Calu3 (cell line): ENCODE measurements around the gene ZFP36L2. TPM values are rescaled to one million over a fixed set of nuclear protein-coding genes. Genes with fewer than 3 reads are reported as not detected.

Experiments used
- BruUV-seq: library from RNA; stranded (reverse); fragments of 400-500 nt; replicated peaks from 2 replicates; lab custom pipeline; 2021; lab: Mats Ljungman, UMichigan
- CTCF ChIA-PET: fragments of 300-600 bp; sonication (Branson Sonifier 250); formaldehyde crosslinking; loops from one replicate; lab custom pipeline; 2022; ENCODE audit warnings: antibody characterized with exemption; lab: Charles Lee
- DNase-seq: peaks from one replicate; pipeline ENCODE4 v3.0.0; 2022
- H3K27ac Mint-ChIP-seq: one replicate; pipeline ENCODE4 v1.8.0; 2022; ENCODE audit warnings: mixed read lengths; ENCODE audit not compliant: unreplicated experiment
- H3K27me3 Mint-ChIP-seq: one replicate; pipeline ENCODE4 v1.8.0; 2022; ENCODE audit warnings: mixed read lengths; ENCODE audit not compliant: unreplicated experiment
- H3K36me3 Mint-ChIP-seq: one replicate; pipeline ENCODE4 v1.8.0; 2022; ENCODE audit warnings: mild to moderate bottlenecking, moderate library complexity, mixed read lengths; ENCODE audit not compliant: insufficient read depth, unreplicated experiment
- H3K4me1 Mint-ChIP-seq: one replicate; pipeline ENCODE4 v1.8.0; 2022; ENCODE audit warnings: mild to moderate bottlenecking, low read depth, mixed read lengths; ENCODE audit not compliant: unreplicated experiment
- H3K4me3 Mint-ChIP-seq: one replicate; pipeline ENCODE4 v1.8.0; 2022; ENCODE audit warnings: mild to moderate bottlenecking, low read depth, moderate library complexity, mixed read lengths; ENCODE audit not compliant: unreplicated experiment
- H3K9me3 Mint-ChIP-seq: one replicate; pipeline ENCODE4 v1.8.0; 2022; ENCODE audit warnings: low read depth, mixed read lengths; ENCODE audit not compliant: unreplicated experiment
- intact Hi-C: fragments of 100-400 bp; cut with micrococcal nuclease; formaldehyde crosslinking; loops from one replicate; pipeline ENCODE4 v1.10.0; 2022; ENCODE audit not compliant: unreplicated experiment
- total RNA-seq: library from RNA; stranded (reverse); gene quantifications from 2 replicates; pipeline ENCODE4 v1.2.3, GENCODE V29; 2022
- TF ChIP-seq, protein P1 (sequence below): fragments of 200-600 bp; IDR thresholded peaks from one replicate; pipeline ENCODE4 v1.8.0; 2022; ENCODE audit warnings: antibody characterized with exemption; ENCODE audit not compliant: unreplicated experiment

Gene ZFP36L2
- total RNA-seq, 1 experiment from 2014 or later: 90.7 TPM

- no TSS peak for BruUV-seq
- peaks cover 55% of the 10 kb centered on the region for H3K4me1 Mint-ChIP-seq
- H3K4me3 Mint-ChIP-seq: no peak overlapping the region
- intact Hi-C loops: no loop called here
- no peaks in the 10 kb centered on the region for H3K27me3 Mint-ChIP-seq
- no peak for DNase-seq
- TF ChIP-seq, protein P1, sequence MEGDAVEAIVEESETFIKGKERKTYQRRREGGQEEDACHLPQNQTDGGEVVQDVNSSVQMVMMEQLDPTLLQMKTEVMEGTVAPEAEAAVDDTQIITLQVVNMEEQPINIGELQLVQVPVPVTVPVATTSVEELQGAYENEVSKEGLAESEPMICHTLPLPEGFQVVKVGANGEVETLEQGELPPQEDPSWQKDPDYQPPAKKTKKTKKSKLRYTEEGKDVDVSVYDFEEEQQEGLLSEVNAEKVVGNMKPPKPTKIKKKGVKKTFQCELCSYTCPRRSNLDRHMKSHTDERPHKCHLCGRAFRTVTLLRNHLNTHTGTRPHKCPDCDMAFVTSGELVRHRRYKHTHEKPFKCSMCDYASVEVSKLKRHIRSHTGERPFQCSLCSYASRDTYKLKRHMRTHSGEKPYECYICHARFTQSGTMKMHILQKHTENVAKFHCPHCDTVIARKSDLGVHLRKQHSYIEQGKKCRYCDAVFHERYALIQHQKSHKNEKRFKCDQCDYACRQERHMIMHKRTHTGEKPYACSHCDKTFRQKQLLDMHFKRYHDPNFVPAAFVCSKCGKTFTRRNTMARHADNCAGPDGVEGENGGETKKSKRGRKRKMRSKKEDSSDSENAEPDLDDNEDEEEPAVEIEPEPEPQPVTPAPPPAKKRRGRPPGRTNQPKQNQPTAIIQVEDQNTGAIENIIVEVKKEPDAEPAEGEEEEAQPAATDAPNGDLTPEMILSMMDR: no peak
- H3K9me3 Mint-ChIP-seq: no peaks in the 10 kb centered on the region
- peaks cover 29% of the 10 kb centered on the region for H3K36me3 Mint-ChIP-seq
- peak overlapping the region; percentile 67 for H3K27ac Mint-ChIP-seq
- CTCF ChIA-PET: no interaction called here
Observed at GRCh38 chr2:43196768-43197587, 29.4 kb downstream of the ZFP36L2 start.

GRCh38 chr2:43194121-43194869 lies 32.1 kb downstream of the ZFP36L2 start:
- peak; percentile 86 for DNase-seq
- H3K36me3 Mint-ChIP-seq: peaks cover 24% of the 10 kb centered on the region
- peak overlapping the region; percentile 55 for H3K4me3 Mint-ChIP-seq
- intact Hi-C loops: loop anchor here (1.0 kb wide), 1 partner anchor 24 kb away; no protein-coding TSS in a partner anchor
- peaks cover 54% of the 10 kb centered on the region for H3K4me1 Mint-ChIP-seq
- CTCF ChIA-PET: interaction anchor here (0.8 to 3.0 kb wide), 3 partner anchors 10 to 27 kb away, joined by 3 to 7 read pairs (median 7); no protein-coding TSS in a partner anchor
- BruUV-seq: no TSS peak
- peak overlapping the region; percentile 88 for H3K27ac Mint-ChIP-seq
- no peaks in the 10 kb centered on the region for H3K9me3 Mint-ChIP-seq
- no peaks in the 10 kb centered on the region for H3K27me3 Mint-ChIP-seq
- TF ChIP-seq, protein P1: no peak

DNA sequence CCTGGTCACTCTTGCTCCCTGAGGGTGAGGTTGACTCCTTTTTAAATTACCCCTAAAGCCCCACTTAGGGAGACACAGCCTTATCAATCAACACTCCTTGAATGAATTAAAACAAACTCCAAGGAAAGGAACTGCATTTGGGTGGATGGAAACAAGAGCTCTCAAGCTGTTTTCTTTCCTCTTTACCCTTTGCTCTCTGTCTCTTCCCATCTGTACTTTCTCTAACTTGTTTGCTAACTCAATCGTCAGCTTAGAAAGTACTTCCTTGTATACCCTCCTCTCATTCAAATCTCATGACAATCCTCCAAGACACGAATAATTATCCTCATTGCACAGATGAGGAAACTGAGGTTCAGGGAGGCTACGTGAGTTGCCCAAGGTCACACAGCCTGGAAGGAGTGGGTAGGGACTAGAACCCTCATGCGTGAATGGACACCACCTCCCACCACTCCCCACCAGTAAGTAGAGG lies 32.7 kb downstream of the ZFP36L2 start:
- peak overlapping the region; percentile 55 for H3K4me3 Mint-ChIP-seq
- peaks cover 24% of the 10 kb centered on the region for H3K36me3 Mint-ChIP-seq
- peak overlapping the region; percentile 88 for H3K27ac Mint-ChIP-seq
- intact Hi-C loops: loop anchor here (1.0 kb wide), 1 partner anchor 25 kb away; no protein-coding TSS in a partner anchor
- H3K9me3 Mint-ChIP-seq: no peaks in the 10 kb centered on the region
- CTCF ChIA-PET: interaction anchor here (1.2 to 3.0 kb wide), 2 partner anchors 9 to 28 kb away, joined by 3 to 7 read pairs; no protein-coding TSS in a partner anchor
- peaks cover 54% of the 10 kb centered on the region for H3K4me1 Mint-ChIP-seq
- no peaks in the 10 kb centered on the region for H3K27me3 Mint-ChIP-seq
- DNase-seq: no peak
- no TSS peak for BruUV-seq
- TF ChIP-seq, protein P1: no peak
